MV-4-11 (cell line): ENCODE measurements around the gene DAPP1.
A peak's percentile ranks its signal among the peaks of the same experiment; 100 is the strongest.
"Not testable (repeated sequence)": the region's sequence is repeated elsewhere in the genome, so short reads cannot be mapped to it uniquely, and the experiment has no call there.

Source experiments
- DNase-seq: peaks from one replicate; lab custom pipeline; 2025; lab: John Stamatoyannopoulos, UW

The DAPP1 gene, protein sequence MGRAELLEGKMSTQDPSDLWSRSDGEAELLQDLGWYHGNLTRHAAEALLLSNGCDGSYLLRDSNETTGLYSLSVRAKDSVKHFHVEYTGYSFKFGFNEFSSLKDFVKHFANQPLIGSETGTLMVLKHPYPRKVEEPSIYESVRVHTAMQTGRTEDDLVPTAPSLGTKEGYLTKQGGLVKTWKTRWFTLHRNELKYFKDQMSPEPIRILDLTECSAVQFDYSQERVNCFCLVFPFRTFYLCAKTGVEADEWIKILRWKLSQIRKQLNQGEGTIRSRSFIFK

DNA sequence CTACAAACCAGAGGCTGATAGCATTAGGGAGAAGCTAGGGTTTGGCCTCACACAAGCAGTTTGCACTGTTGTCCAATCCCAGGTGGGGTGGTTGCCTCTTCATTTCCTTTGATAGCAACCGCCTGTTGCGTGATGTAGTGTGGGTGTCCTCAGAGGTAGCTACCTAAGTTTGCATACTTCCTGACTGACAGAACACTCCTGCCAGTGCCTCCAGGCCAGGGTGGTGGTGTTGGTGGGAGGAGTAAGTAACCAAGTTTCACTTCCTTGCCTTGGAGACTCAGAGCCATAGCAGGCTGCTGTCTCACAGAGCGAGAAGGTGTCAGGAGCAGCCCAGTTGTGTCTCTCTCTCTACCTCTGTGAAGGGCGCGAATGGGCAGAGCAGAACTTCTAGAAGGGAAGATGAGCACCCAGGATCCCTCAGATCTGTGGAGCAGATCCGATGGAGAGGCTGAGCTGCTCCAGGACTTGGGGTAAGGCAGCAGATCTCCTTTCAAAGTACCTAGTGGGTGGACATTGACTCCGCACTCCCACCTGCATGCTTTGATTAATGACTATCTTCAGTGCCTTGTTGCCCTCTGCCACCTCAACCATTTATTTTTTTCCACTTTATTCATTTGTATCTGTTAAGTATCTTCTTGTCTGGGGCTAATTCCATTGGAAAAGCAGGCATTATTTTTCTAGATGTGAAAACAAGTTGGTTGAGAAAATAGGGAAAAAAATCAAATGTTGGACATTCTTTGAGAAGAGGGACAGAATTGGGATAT lies at the start of gene DAPP1:
TSS of gene DAPP1 (plus strand) at position 283 of the 764 bp plus-strand sequence. CDS start at position 370, 87 bp downstream.
- DNase-seq: peak; percentile 87

DNA sequence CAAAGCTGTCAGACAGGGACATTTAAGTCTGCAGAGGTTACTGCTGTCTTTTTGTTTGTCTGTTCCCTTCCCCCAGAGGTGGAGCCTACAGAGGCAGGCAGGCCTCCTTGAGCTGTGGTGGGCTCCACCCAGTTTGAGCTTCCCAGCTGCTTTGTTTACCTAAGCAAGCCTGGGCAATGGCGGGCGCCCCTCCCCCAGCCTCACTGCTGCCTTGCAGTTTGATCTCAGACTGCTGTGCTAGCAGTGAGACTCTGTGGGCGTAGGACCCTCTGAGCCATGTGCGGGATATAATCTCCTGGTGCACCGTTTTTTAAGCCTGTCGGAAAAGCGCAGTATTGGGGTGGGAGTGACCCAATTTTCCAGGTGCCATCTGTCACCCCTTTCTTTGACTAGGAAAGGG lies 45.8 kb upstream of the DAPP1 start:
- DNase-seq: not testable (repeated sequence)

DNA sequence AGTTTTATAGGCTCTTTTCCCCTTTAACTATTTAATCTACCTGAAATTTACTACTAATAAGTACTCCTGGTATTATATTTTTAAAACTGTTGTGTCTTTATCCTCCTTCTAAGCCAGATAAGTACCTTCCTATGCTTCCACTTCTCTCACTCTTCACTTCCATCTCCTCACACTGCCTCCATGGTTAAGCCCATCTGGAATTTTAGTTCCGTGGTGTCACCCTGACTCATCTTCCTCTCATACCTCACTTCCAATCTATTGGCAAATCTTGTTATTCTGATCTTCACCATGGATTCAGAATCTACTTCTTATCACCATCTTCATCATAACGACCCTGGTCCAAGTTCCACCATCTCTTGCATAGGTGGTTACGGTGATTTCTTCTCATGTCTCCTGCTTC lies 32.7 kb upstream of the DAPP1 start:
- DNase-seq: no peak

DNA sequence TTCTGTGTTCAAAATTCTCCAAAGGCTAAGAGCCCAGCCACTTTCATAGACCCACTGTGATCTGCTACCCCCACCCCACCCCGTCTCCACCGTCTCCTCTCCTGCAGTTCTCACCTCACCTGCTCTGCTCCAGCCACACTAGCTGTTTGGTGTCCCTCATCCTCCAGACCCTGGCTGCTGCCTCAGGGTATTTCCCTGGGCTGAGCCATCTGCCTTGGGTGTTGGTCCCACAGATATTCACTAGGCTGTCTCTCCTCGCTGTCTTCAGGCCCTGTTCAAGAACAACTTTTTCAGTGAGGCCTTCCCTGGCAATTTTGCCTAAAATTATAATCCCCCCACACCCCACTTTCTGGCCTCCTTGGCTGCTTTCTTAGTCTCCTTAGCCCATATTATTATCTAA lies 31.8 kb upstream of the DAPP1 start:
- no peak for DNase-seq

DNA sequence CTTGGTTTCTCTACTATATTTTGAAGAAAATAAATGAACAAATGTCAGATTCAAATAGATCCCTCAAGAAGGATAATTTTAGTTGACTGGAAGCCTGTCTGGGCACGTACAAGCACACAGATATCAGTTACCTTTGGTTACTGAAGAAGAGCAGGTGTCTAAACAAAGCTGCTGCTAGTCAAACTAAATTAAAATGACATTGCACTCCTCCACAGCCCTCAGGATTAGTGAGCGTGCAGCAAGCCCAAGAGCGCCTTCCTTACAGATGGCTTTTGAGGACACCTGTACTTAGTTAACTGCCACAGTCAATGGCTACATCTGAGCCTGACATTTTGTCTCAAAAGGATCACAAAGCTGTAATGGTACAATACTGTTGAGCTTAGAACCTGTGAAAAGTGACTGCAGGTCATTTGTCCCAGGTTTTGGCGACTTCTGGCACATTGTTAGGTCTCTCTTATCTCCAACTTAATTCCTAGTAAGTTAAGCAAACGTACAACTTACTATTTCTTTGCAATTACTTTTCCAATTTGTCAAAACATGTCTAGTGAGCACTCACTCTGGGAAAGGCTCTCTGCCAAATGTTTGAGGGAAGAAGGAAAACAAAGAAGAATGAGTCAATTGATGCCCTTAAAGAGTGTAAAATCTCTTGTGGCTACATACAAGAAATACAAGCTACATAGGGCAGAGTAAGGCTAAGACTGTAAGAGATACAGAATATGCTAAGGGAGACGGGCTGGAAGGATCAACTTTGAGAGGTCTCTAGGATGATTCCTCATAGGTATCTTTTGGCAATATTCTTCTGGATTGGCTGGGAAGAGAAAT lies 25.6 kb upstream of the DAPP1 start:
- no peak for DNase-seq

DNA sequence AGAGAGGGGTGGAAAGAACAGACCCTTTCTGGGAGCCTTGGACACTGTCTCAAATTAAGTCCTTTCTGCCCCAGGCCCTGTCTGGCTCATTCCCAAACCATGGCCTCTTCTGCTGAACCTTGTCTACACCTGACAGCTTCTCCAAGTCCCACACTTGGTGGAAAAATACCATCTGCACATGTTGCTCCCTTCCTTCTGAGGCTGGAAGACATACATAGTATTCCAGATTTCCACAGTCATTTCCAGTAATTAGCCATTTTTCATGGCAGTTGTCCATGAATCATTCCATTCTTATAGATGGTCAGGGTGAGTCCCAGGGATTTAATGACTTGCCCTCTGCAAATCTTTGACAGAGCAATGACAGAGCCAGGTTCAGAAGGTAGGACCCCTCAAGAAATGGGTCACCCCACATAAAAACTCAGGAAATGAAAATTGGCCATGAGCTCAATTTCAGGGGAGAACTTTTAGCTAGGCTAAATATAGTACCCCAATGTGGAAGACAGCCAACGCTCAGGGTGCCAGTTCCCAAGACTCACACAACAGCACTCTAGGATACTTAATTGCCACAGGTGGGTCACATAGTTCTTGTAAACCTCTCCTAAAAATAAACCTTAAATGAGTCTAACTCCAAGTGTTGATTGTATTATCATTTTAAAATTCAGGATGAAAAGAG lies 16.2 kb upstream of the DAPP1 start:
- DNase-seq: no peak

DNA sequence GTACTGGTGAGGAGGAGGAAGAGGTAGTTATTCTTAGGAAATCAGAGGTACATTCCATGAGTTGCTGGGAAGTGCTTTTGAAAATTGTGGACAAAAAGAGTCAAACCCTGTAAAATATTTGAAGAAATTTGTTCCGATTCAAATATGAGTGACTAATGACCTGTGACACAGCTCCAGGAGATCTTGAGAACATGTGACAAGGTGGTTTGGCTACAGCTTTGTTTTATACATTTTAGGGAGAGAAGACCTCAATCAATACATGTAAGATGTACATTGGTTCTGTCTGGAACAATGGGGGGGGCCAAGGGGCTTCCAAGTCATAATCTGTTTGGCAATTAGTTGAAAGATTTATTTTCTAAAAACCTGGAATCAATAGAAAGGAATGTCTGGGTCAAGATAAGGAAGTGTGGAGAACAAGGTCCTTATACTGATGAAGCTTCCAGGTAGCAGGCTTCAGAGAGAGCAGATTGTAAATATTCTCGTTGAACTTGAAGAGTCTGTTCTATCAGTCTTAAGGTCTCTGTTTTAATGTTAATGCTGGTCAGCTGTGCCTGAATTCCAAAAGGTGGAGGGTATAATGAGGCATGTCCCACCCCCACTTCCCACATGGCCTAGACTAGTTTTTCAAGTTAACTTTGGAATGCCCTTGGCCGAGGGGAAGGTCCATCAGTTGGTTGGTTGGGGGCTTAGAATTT lies 15.5 kb upstream of the DAPP1 start:
- DNase-seq: no peak

DNA sequence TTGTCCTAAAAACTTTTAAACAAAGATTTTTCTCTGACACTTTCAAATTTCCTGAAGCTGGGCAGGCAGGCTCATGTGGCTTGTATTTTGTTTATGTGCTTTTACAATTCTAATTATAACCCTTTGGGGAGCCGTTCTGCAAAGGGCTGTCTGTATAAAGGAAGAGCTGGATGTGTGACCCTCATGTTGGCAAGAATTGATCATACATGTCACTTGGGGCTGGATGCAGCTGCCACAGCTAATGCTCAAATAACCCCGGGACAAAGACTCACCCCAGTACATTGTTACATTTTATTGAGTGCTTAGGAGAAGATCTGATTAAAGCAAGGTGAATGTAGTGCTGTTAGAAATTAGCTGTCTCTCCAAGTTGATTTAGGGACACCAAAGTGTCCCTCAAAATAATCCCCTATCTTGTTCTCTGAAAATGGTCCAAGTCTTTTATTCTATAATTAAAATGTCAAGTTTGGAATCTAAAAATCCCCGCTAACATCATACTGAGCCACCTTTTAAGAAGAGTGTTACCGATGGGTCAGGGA lies 13.0 kb upstream of the DAPP1 start:
- DNase-seq: no peak

DNA sequence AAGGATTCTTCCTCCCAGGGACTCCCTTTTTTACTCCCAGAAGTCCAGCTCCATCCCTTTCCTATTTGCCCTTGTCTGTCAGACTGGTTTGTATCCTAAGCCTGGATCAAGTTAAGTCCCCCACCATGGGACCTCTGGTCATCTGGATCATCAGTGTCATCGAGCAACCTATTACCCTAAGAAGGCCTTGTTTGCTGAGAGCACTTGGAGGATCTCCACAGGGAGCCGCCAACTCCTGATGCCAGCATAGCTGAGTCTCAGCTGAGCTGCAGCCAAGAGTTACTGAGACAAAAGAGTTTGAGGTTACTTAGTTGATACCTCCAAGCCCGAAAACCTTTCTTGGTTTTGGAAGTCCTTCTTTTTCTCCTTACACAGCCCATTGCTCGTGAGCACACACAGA lies 10.1 kb upstream of the DAPP1 start:
- DNase-seq: no peak

DNA sequence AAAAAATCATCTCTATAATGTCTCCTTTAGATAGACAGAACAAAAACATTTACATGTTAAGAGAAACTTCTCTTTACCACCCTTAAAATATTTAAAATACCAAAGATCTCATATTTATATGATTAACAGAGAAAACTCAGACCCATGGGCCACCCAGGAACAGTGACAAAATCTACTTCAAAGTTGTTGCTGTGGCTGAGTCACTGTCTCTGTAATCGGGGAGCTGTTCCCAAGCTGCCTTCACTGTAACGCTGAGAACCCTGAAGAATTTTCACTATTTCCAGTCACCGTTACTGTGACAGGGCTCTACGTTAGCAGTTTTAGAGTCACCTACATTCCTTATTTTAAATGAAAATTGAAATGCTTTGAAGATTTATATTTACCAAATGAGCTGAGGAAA lies 9.0 kb upstream of the DAPP1 start:
- DNase-seq: no peak

DNA sequence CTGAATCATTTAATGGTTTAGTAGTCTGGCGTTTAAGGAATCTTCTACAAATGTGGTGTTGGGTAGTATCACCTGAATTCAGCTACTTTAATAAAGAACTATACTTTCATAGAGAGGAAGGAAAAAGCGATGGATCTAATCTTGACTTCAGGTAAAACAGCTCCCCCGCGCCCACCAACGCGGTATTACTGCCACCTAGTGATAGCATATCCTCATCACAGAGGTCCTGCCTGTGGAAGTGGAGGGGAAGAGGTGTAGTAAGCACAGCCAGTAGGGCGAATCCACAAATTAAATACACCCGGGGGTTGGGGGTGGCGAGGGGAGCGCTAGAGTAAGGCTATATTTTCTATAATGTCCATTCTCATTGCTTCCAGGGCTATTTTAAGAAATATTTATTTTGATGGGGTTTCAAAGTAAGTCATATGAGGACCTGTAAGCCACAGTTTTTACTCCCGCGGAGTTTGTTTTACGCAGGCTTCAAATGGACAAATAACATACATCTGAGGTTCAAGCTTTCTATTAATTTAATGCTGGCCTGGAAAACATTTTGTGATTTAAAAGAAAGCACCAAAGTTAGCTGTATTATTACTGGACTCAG lies 8.3 kb upstream of the DAPP1 start:
- DNase-seq: peak; percentile 15

DNA sequence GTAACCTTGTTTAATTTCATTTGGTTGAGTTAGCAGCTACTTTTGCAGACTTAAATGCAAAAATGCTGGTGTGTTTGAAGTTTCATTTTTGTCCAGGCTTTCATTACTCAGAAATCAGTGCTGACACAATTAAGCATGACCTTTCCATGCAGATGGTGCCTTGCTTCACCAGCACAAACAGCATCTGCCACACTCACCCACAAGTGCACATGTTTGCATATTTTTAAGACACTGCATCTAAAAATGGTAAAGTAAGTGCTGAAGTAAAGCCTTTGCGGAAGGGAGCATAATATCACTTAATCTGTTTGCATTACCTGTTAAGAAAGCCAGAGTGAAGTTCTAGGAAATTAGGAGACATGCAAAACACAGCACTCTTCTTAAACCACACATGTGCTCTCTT lies 7.3 kb upstream of the DAPP1 start:
- DNase-seq: no peak

DNA sequence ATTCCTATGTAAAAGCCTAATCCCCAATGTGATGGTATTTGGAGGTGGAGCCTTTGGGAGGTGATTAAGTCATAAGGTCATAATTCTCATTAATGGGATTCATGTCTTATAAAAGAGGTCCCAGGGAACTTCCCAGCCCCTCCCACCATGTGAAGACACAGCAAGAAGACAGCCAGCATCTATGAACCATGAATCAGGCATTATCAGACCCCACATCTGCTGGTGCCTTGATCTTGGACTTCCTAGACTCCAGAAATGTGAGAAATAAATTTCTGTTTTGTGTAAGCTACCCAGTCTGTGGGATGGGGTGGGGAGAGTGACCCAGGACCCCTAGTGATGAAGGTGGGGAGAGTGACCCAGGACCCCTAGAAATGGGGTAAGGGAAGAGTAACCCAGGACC lies 6.1 kb upstream of the DAPP1 start:
- no peak for DNase-seq

DNA sequence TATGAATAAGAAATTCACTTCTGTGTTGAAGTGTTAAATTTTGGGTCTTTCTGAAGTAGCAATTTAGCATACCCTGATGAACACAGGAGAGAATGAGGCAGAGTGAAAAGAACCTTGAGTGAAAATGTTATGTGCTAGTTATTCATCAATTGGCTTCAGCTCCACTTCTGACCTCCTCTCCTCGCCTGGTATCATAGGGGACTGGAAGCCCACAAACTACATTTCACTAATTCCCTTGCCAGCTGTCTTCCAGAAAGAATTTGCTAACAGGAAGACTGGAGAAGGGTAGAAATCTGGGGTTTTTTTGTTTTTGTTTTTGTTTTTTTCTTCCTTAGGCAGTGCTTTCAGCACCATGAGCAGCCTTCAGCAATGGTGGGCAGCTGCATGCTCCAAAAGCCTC lies 5.5 kb upstream of the DAPP1 start:
- no peak for DNase-seq

DNA sequence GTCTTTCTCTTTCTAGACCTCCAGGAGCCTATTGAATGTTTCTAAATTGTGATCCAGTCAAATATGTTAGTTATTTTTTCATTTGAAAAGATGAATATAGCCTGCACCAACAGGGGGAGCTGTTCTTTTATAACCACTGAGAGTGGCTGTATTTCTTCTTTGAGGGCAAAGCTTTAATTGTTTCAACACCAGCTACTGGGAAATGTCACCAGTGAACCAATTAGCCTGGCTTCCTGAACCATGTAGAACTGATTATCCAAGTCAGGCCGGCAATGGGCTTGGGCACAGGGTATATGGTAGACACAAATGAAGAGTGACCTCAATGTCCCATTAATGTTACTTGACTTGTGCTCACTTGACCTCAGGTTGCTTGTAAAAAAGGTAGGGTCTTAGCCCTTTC lies 4.8 kb upstream of the DAPP1 start:
- peak; percentile 82 for DNase-seq

DNA sequence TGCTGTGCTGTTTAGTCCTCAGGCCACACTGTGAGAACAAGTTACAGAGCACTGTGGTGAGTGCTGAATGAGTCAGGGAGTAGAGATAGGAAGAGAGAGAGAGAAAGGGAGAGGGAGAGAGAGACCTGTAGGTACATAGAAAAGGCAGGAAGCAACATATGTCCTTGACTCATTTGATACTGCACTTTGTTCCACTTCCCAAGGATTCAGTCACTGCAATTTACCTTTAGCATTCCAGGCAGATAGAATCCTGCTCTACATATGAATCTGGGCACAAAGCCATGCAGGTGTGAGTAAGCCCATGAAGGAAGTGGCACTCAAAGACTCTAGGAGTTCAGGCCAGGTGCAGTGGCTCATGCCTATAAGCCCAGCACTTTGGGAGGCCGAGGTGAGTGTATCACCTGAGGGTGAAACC lies 1.0 kb upstream of the DAPP1 start:
- DNase-seq: peak; percentile 38

DNA sequence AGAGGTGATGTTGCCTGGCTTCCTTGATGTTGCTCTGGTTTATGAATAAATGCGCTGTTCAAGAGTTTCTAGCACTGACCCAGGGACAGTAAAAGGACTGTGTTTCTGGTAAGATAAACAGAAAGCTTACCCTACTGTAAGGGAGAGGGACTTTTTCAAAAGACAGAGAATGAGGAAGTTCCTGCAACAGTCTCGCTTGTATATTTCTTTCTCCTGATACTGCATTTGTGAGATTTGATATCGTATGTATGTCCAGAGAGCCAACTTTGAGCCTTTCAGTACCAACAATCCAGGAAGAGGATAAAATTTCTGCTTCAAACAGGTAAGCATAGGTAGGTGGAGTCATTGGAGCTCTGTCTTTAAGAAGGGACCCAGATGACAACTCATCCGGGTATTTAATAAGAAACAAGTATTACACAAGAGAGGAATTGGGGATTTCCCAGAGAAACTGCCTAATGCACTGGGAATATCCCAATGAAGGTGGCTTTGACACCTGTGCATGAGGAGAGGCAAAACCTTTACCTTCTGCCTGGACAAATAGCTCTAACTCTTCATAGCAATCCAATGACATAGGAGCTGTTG lies 773 bp downstream of the DAPP1 start:
- DNase-seq: peak; percentile 61

DNA sequence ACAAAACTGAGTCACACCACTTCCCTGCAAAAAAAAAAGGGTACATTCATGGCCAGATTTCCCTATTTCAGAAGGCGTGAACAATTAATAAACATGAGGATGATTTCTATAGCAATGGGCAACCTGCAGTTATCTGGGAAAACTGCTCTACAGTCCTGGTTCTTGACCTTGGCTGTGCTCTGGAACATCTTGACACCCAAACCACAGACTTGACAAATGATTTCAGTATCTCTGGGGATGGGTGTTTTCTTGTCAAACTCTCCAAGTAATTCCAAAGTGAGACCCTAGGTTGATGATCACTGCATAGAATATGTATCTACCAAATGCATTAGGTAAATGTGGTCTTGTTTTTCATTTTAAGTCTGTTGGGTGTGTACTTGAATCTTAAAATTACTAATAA lies 2.0 kb downstream of the DAPP1 start:
- DNase-seq: no peak

DNA sequence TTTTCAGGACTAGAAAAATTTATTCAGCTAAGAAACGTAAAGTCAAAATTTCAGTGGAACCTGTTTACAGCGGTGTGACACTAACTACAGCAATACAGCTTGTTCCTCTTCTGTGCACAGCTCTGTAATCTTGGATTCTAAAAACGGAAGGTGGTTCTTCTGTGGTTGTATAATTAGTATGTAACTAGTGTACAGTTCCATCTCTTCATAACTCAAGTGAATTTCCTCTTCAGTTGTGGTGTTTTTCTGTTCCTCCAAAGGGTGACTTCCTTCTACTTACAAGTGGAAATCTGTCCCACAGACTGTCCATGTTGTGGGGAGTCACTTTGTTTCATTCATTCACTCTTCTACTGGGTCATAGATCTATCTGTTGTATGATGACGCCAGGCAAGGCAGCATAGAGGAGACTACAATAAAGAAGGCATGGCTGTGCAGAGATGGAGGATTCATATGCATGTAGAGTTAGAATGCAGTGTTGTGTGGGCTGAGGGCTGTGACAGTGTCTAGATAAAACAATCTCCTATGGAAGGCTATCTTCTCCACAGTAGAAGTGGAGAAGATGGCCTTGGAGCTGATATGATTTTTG lies 5.4 kb downstream of the DAPP1 start:
- DNase-seq: peak; percentile 96

DNA sequence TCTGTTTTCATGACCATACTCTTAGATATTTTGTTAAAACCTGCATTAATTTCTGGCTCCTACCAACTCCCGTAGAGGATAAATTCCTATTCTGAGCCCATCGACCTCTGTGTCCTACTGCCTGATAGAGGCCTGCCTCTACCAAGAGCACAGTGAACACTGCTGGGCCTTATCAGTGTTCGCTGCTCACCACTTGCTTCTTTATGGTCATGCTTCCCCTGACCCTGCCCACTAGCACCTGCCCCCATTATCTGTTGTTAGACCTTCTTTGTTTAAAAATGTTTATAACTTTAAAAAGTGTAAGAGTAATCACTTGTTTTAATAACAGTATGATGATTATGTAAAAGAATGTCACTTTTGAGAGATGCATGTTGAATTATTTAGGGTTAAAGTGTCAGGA lies 6.1 kb downstream of the DAPP1 start:
- DNase-seq: no peak
